Caco-2 (cell line): ENCODE measurements around the gene NUDCD3. TPM values are rescaled to one million over a fixed set of nuclear protein-coding genes. Genes with fewer than 3 reads are reported as not detected.

Experiments used
- BruUV-seq: library from RNA; stranded (reverse); fragments of 400-500 nt; replicated peaks from 2 replicates; lab custom pipeline; 2021; lab: Mats Ljungman, UMichigan
- CTCF ChIA-PET: fragments of 300-600 bp; sonication (Branson Sonifier 250); formaldehyde crosslinking; loops from one replicate; lab custom pipeline; 2022; ENCODE audit warnings: antibody characterized with exemption; lab: Charles Lee
- POLR2A ChIA-PET: fragments of 300-600 bp; sonication (Branson Sonifier 250); formaldehyde crosslinking; loops from one replicate; lab custom pipeline; 2022; ENCODE audit warnings: antibody characterized with exemption; lab: Charles Lee
- DNase-seq, 2 experiments: peaks; one replicate each; pipeline versions ENCODE4 v3.0.0 to v3.0.0-alpha.2; 2020 to 2022
- H3K27me3 ChIP-seq: replicated peaks from 2 replicates; pipeline ENCODE4 v1.6.0; 2011; ENCODE audit warnings: low read length; ENCODE audit not compliant: control insufficient read depth, insufficient read depth
- H3K36me3 ChIP-seq: 2 replicates; pipeline ENCODE4 v1.5.1; 2011; ENCODE audit warnings: low read length; ENCODE audit not compliant: control insufficient read depth, insufficient read depth
- H3K4me1 ChIP-seq: fragments of 250-450 bp; sonication (Bioruptor Pico); 2 replicates; pipeline ENCODE4 v1.5.1; 2020; ENCODE audit warnings: mild to moderate bottlenecking
- H3K4me3 ChIP-seq: 2 replicates; pipeline ENCODE4 v1.5.1; 2011; ENCODE audit warnings: low read depth, mild to moderate bottlenecking, control low read depth, low read length
- H3K9me3 ChIP-seq: fragments of 250-450 bp; sonication (Bioruptor Pico); 2 replicates; pipeline ENCODE4 v1.5.1; 2020; ENCODE audit warnings: mild to moderate bottlenecking, moderate library complexity
- H3K27ac Mint-ChIP-seq: one replicate; pipeline ENCODE4 v1.8.0; 2022; ENCODE audit warnings: mixed read lengths; ENCODE audit not compliant: unreplicated experiment
- H3K27me3 Mint-ChIP-seq: one replicate; pipeline ENCODE4 v1.8.0; 2022; ENCODE audit warnings: mixed read lengths; ENCODE audit not compliant: insufficient read depth, unreplicated experiment
- H3K36me3 Mint-ChIP-seq: one replicate; pipeline ENCODE4 v1.8.0; 2022; ENCODE audit warnings: mild to moderate bottlenecking, mixed read lengths; ENCODE audit not compliant: insufficient read depth, unreplicated experiment
- H3K4me1 Mint-ChIP-seq: one replicate; pipeline ENCODE4 v1.8.0; 2022; ENCODE audit warnings: low read depth, mixed read lengths; ENCODE audit not compliant: unreplicated experiment
- H3K4me3 Mint-ChIP-seq: one replicate; pipeline ENCODE4 v1.8.0; 2022; ENCODE audit warnings: mild to moderate bottlenecking, moderate library complexity, mixed read lengths; ENCODE audit not compliant: unreplicated experiment
- H3K9me3 Mint-ChIP-seq: one replicate; pipeline ENCODE4 v1.8.0; 2022; ENCODE audit warnings: mixed read lengths; ENCODE audit not compliant: unreplicated experiment
- intact Hi-C: fragments of 100-400 bp; cut with micrococcal nuclease; formaldehyde crosslinking; loops from one replicate; pipeline ENCODE4 v1.10.0; 2022; ENCODE audit not compliant: unreplicated experiment
- total RNA-seq: library from RNA; stranded (reverse); gene quantifications from 2 replicates; pipeline ENCODE4 v1.2.3, GENCODE V29; 2022
- TF ChIP-seq, protein P1 (sequence below), 2 experiments: fragments of 200-600 bp in 1 of 2; IDR thresholded peaks; 1 replicate in 1 of 2; 2 replicates in 1 of 2; pipeline versions ENCODE4 v1.5.1 to v1.8.0; 2011 to 2022; ENCODE audit warnings: antibody characterized with exemption in 1 of 2, control low read depth in 1 of 2, inconsistent platforms in 1 of 2, low read depth in 1 of 2, low read length in 1 of 2, mild to moderate bottlenecking in 1 of 2, moderate library complexity in 1 of 2; ENCODE audit not compliant: insufficient read depth in 1 of 2, severe bottlenecking in 1 of 2, unreplicated experiment in 1 of 2

NUDCD3 gene
- total RNA-seq, 1 experiment from 2014 or later, result 116 TPM

DNA sequence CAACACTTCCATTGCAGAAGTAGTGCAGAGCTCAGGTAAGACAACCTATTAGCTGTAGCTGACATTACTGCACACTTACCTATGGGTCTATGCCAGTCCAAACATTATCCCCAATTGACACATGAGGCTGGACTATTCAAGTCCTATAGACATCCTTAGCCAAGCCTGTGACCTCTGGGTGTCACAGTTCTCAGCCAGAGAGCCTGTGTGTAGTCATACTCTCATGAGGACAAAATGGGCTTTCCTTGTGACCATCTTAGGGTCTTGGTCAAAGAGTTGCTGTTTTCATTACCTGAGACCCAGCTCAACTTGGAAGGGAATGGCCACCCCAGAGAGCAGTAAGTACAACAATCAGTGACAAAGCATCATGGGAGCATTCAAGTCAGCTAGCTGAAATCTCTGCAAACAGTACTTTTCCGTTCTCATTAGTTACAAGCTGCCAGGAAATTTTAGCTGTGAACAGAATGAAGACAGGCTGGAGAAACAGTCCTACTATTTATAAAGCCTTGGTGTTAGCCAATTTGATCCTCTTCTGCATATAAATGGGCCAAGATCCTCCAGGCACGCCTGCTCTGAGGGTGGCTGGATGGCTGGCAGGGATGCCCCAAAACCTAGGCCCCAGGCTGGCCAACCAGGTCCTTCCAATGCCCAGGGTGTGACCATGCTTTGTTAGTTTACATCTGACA, 44.3 kb downstream of the NUDCD3 start:
- H3K9me3 ChIP-seq, result no peaks in the 10 kb centered on the region
- H3K36me3 ChIP-seq, result no peaks in the 10 kb centered on the region
- POLR2A ChIA-PET, result no interaction called here
- no peak for DNase-seq
- Mint-ChIP-seq H3K9me3 (no peaks in the 10 kb centered on the region), H3K27ac (no peak overlapping the region), H3K4me3 (no peak overlapping the region), H3K4me1 (no peaks in the 10 kb centered on the region), H3K27me3 (no peaks in the 10 kb centered on the region), H3K36me3 (no peaks in the 10 kb centered on the region)
- intact Hi-C loops, result no loop called here
- H3K4me1 ChIP-seq, result no peaks in the 10 kb centered on the region
- H3K4me3 ChIP-seq, result no peak overlapping the region
- no peaks in the 10 kb centered on the region for H3K27me3 ChIP-seq
- CTCF ChIA-PET, result no interaction called here
- BruUV-seq, result no TSS peak
- TF ChIP-seq, protein P1, sequence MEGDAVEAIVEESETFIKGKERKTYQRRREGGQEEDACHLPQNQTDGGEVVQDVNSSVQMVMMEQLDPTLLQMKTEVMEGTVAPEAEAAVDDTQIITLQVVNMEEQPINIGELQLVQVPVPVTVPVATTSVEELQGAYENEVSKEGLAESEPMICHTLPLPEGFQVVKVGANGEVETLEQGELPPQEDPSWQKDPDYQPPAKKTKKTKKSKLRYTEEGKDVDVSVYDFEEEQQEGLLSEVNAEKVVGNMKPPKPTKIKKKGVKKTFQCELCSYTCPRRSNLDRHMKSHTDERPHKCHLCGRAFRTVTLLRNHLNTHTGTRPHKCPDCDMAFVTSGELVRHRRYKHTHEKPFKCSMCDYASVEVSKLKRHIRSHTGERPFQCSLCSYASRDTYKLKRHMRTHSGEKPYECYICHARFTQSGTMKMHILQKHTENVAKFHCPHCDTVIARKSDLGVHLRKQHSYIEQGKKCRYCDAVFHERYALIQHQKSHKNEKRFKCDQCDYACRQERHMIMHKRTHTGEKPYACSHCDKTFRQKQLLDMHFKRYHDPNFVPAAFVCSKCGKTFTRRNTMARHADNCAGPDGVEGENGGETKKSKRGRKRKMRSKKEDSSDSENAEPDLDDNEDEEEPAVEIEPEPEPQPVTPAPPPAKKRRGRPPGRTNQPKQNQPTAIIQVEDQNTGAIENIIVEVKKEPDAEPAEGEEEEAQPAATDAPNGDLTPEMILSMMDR (IDR thresholded peaks at IDR 0.05; ENCODE audit: insufficient read depth in 1 of 2, low read depth in 1 of 2, low read length in 1 of 2, severe bottlenecking in 1 of 2, unreplicated experiment in 1 of 2), result no peak

DNA sequence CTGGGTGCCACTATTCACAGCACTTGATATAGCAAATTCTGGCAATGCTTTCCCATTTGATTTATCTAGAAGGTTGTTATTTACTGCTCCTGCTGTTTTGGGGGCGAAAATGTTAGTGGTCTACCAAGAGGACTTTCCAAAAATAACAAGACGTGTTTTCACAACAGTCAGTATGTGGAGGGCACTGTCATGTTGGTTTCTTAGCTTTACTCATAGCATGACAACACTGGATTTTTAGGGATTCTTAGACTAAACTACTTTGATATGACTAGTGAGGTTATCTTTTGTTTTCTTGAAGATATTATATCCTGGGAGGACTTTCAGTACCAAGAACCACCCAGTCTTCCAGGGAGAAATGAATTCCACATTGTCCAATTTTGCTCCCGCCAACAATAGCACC, 49.4 kb downstream of the NUDCD3 start:
- no TSS peak for BruUV-seq
- no peak for DNase-seq
- H3K27ac Mint-ChIP-seq, result no peak overlapping the region

DNA sequence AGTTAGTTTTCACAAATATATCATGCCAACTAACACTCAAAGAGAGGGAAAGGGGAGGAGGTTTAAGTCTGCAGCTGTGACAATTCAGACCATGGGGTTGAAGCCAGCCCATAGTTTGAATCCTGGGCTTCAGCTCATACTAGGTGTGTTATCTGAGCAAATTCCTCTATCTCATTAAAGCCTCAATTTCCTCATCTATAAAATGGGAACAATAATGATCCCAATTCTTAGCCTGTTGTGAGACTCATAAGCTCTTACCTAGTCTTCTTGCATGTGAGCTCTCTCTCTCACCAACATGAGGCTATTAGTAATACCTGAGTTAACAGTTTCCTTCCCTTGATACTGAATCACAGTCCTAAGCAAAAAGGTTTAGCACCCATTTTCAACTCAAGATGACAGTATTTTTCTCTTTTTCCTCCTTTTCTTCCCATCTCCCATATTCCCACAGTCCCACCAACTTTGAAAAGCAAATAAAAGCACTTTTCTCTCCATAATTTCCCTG, 49.8 kb downstream of the NUDCD3 start:
- H3K9me3 ChIP-seq, result no peaks in the 10 kb centered on the region
- no peaks in the 10 kb centered on the region for H3K36me3 ChIP-seq
- no peaks in the 10 kb centered on the region for H3K4me1 ChIP-seq
- BruUV-seq, result no TSS peak
- H3K4me1 Mint-ChIP-seq, result peaks cover 9% of the 10 kb centered on the region
- H3K27ac Mint-ChIP-seq, result no peak overlapping the region
- H3K4me3 Mint-ChIP-seq, result no peak overlapping the region
- no peak overlapping the region for H3K4me3 ChIP-seq
- H3K27me3 ChIP-seq, result no peaks in the 10 kb centered on the region
- no peaks in the 10 kb centered on the region for H3K9me3 Mint-ChIP-seq
- intact Hi-C loops, result no loop called here
- peaks cover 4% of the 10 kb centered on the region for H3K36me3 Mint-ChIP-seq
- H3K27me3 Mint-ChIP-seq, result no peaks in the 10 kb centered on the region
- CTCF ChIA-PET, result no interaction called here
- POLR2A ChIA-PET, result no interaction called here
- DNase-seq, result no peak
- TF ChIP-seq, protein P1 (IDR thresholded peaks at IDR 0.05; ENCODE audit: insufficient read depth in 1 of 2, low read depth in 1 of 2, low read length in 1 of 2, severe bottlenecking in 1 of 2, unreplicated experiment in 1 of 2), result no peak

More for the DNA sequence above, 49.4 kb downstream of the NUDCD3 start:
- POLR2A ChIA-PET, result no interaction called here
- H3K4me3 ChIP-seq, result no peak overlapping the region
- Mint-ChIP-seq H3K36me3 (no peaks in the 10 kb centered on the region), H3K4me3 (no peak overlapping the region), H3K9me3 (no peaks in the 10 kb centered on the region), H3K4me1 (peaks cover 9% of the 10 kb centered on the region), H3K27me3 (no peaks in the 10 kb centered on the region)
- CTCF ChIA-PET, result no interaction called here
- H3K4me1 ChIP-seq, result no peaks in the 10 kb centered on the region
- TF ChIP-seq, protein P1 (IDR thresholded peaks at IDR 0.05; ENCODE audit: insufficient read depth in 1 of 2, low read depth in 1 of 2, low read length in 1 of 2, severe bottlenecking in 1 of 2, unreplicated experiment in 1 of 2), result no peak
- H3K9me3 ChIP-seq, result no peaks in the 10 kb centered on the region
- no peaks in the 10 kb centered on the region for H3K36me3 ChIP-seq
- H3K27me3 ChIP-seq, result no peaks in the 10 kb centered on the region
- intact Hi-C loops, result no loop called here
